MM.1S (cell line): ENCODE data around the gene GBF1.

Experiments used
- DNase-seq: peaks from one replicate; pipeline ENCODE4 v3.0.0-alpha.2; 2015
- H2AFZ ChIP-seq: fragments of 300-600 bp; sonication (generic); 2 replicates; pipeline ENCODE4 v1.6.0; 2016; ENCODE audit warnings: antibody characterized with exemption, low read length
- H3F3A ChIP-seq: fragments of 300-600 bp; sonication (generic); 2 replicates; pipeline ENCODE4 v1.6.1; 2016; ENCODE audit warnings: mild to moderate bottlenecking, antibody characterized with exemption, low read length, moderate library complexity, mixed read lengths; ENCODE audit not compliant: insufficient read depth
- H3K27ac ChIP-seq: fragments of 300-600 bp; sonication (generic); 2 replicates; pipeline ENCODE4 v1.5.1; 2016; ENCODE audit warnings: mild to moderate bottlenecking, low read length
- H3K27me3 ChIP-seq: fragments of 300-600 bp; sonication (generic); replicated peaks from 2 replicates; pipeline ENCODE4 v1.6.0; 2016; ENCODE audit warnings: low read length; ENCODE audit not compliant: insufficient read depth
- H3K36me3 ChIP-seq: fragments of 300-600 bp; sonication (generic); replicated peaks from 2 replicates; pipeline ENCODE4 v1.6.1; 2016; ENCODE audit warnings: mild to moderate bottlenecking, low read length, mixed read lengths; ENCODE audit not compliant: insufficient read depth
- H3K4me1 ChIP-seq: fragments of 300-600 bp; sonication (generic); 2 replicates; pipeline ENCODE4 v1.6.1; 2016; ENCODE audit warnings: low read length, mixed read lengths
- H3K4me2 ChIP-seq: fragments of 300-600 bp; sonication (generic); 2 replicates; pipeline ENCODE4 v1.6.0; 2016; ENCODE audit warnings: low read depth, low read length
- H3K4me3 ChIP-seq: fragments of 300-600 bp; sonication (generic); 2 replicates; pipeline ENCODE4 v1.5.1; 2016; ENCODE audit warnings: low read length, mixed read lengths
- H3K79me2 ChIP-seq: fragments of 300-600 bp; sonication (generic); 2 replicates; pipeline ENCODE4 v1.6.1; 2016; ENCODE audit warnings: mixed run types, low read length, mixed read lengths
- H3K9ac ChIP-seq: fragments of 300-600 bp; sonication (generic); 2 replicates; pipeline ENCODE4 v1.6.1; 2016; ENCODE audit warnings: low read length, mixed read lengths
- H3K9me2 ChIP-seq: fragments of 300-600 bp; sonication (generic); replicated peaks from 2 replicates; pipeline ENCODE4 v1.6.1; 2016; ENCODE audit warnings: mild to moderate bottlenecking, low read length, mixed read lengths; ENCODE audit not compliant: insufficient read depth
- H3K9me3 ChIP-seq: fragments of 300-600 bp; sonication (generic); replicated peaks from 2 replicates; pipeline ENCODE4 v1.6.1; 2016; ENCODE audit warnings: mild to moderate bottlenecking, low read length, mixed read lengths; ENCODE audit not compliant: insufficient read depth
- H4K20me1 ChIP-seq: fragments of 300-600 bp; sonication (generic); 2 replicates; pipeline ENCODE4 v1.6.1; 2016; ENCODE audit warnings: mild to moderate bottlenecking, low read length, moderate library complexity, mixed read lengths; ENCODE audit not compliant: insufficient read depth
- CTCF ChIP-seq: fragments of 300-600 bp; sonication (generic); IDR thresholded peaks from 2 replicates; pipeline ENCODE4 v1.5.1; 2016; ENCODE audit warnings: antibody characterized with exemption, low read length, mixed read lengths
- EZH2 ChIP-seq: fragments of 300-600 bp; sonication (generic); optimal IDR thresholded peaks from 2 replicates; pipeline ENCODE3; 2017; ENCODE audit warnings: low read depth, mild to moderate bottlenecking, antibody characterized with exemption, low read length, mixed read lengths
- EZH2phosphoT487 ChIP-seq: fragments of 300-600 bp; sonication (generic); IDR thresholded peaks from 2 replicates; pipeline ENCODE4 v1.6.1; 2018; ENCODE audit warnings: antibody characterized with exemption, low read length

GBF1 gene

DNA sequence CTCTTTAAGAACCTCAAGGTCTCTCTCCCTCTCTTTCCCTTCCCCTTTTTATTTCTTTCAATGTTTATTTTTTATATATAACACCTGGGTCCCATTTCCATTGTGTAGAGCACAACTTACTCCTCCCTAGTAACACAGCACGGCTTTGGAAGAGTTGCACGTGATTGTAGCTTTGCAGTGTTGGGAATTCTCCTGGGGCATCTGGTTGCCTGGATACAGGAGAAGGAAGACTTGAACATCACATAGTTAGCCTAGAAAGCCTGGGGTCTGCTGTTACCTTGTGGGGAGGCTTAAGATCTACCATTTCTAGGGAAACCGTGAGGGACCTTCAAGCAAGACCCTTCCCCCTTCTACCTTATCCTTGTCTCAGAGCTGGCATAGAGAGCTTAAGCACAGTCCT, 109.1 kb downstream of the GBF1 start:
- no peak overlapping the region for H3K9ac ChIP-seq
- H3F3A ChIP-seq: 0 out of 2 replicates have a peak, but pooled peaks cover 3% of the 10 kb centered on the region
- H3K9me3 ChIP-seq: no peaks in the 10 kb centered on the region
- no peak for TF ChIP-seq EZH2
- TF ChIP-seq CTCF: no peak
- TF ChIP-seq EZH2phosphoT487: no peak
- H3K9me2 ChIP-seq: no peaks in the 10 kb centered on the region
- peaks cover 7% of the 10 kb centered on the region; the same call in 1 of the 2 replicates for H3K79me2 ChIP-seq
- H3K27ac ChIP-seq: no peak overlapping the region
- no peaks in the 10 kb centered on the region for H3K4me1 ChIP-seq
- no peaks in the 10 kb centered on the region for H3K27me3 ChIP-seq
- H3K36me3 ChIP-seq: peaks cover 18% of the 10 kb centered on the region; the same call in 1 of the 2 replicates
- no peak overlapping the region for H3K4me2 ChIP-seq
- H4K20me1 ChIP-seq: 0 out of 2 replicates have a peak, but pooled peaks cover 4% of the 10 kb centered on the region
- no peak overlapping the region for H3K4me3 ChIP-seq
- no peak overlapping the region for H2AFZ ChIP-seq
- DNase-seq: no peak

- H3K9ac ChIP-seq: no peak overlapping the region
- no peak for DNase-seq
- H3K27ac ChIP-seq: no peak overlapping the region
- no peak overlapping the region for H2AFZ ChIP-seq
- no peaks in the 10 kb centered on the region for H3K79me2 ChIP-seq
- TF ChIP-seq CTCF (no peak), EZH2phosphoT487 (no peak), EZH2 (no peak)
- no peak overlapping the region for H3K4me2 ChIP-seq
- peaks cover 14% of the 10 kb centered on the region; the same call in 1 of the 2 replicates for H3K36me3 ChIP-seq
- no peaks in the 10 kb centered on the region for H3K4me1 ChIP-seq
- H3F3A ChIP-seq: no peaks in the 10 kb centered on the region
- no peaks in the 10 kb centered on the region for H3K27me3 ChIP-seq
- 0 out of 2 replicates have a peak, but pooled peaks cover 6% of the 10 kb centered on the region for H4K20me1 ChIP-seq
- no peaks in the 10 kb centered on the region for H3K9me2 ChIP-seq
- H3K9me3 ChIP-seq: no peaks in the 10 kb centered on the region
- H3K4me3 ChIP-seq: no peak overlapping the region
Observed at GRCh38 chr10:102358712-102359382, 113.5 kb downstream of the GBF1 start.

- Histone ChIP-seq H3K9me3 (no peaks in the 10 kb centered on the region), H3K27me3 (no peaks in the 10 kb centered on the region), H4K20me1 (no peaks in the 10 kb centered on the region), H3K4me1 (no peaks in the 10 kb centered on the region), H3F3A (no peaks in the 10 kb centered on the region), H3K9ac (no peak overlapping the region), H3K4me3 (no peak overlapping the region), H3K36me3 (peaks cover 22% of the 10 kb centered on the region), H3K4me2 (no peak overlapping the region), H3K79me2 (no peaks in the 10 kb centered on the region), H3K9me2 (no peaks in the 10 kb centered on the region), H3K27ac (no peak overlapping the region), H2AFZ (no peak overlapping the region)
- TF ChIP-seq EZH2phosphoT487 (no peak), EZH2 (no peak), CTCF (no peak)
- DNase-seq: no peak
Observed at GRCh38 chr10:102367441-102367840, 122.1 kb downstream of the GBF1 start.
